Mucosa of stomach (tissue), 1 donor: ENCODE results near the gene ZGRF1.
"Not testable (repeated sequence)": the region's sequence is repeated elsewhere in the genome, so short reads cannot be mapped to it uniquely, and the experiment has no call there.

ENCODE experiments used
- H3K27me3 ChIP-seq: one replicate; pipeline ENCODE4 v1.7.0; 2013; ENCODE audit warnings: mild to moderate bottlenecking, low read length; ENCODE audit not compliant: control insufficient read depth, insufficient read depth
- H3K36me3 ChIP-seq: one replicate; pipeline ENCODE4 v1.7.0; 2013; ENCODE audit warnings: low read length; ENCODE audit not compliant: control insufficient read depth, insufficient read depth
- H3K4me1 ChIP-seq: one replicate; pipeline ENCODE4 v1.7.0; 2013; ENCODE audit warnings: mild to moderate bottlenecking, low read length; ENCODE audit not compliant: control insufficient read depth, insufficient read depth
- H3K4me3 ChIP-seq: one replicate; pipeline ENCODE4 v1.7.0; 2013; ENCODE audit warnings: low read length
- H3K9ac ChIP-seq: one replicate; pipeline ENCODE4 v1.7.0; 2013; ENCODE audit warnings: mild to moderate bottlenecking, low read length, moderate library complexity
- H3K9me3 ChIP-seq: one replicate; pipeline ENCODE4 v1.7.0; 2013; ENCODE audit warnings: mild to moderate bottlenecking, low read length, moderate library complexity; ENCODE audit not compliant: control insufficient read depth
- donor health status: Pancreatic carcinoma.

Gene ZGRF1

GRCh38 chr4:112504807-112505206 lies 131.9 kb downstream of the ZGRF1 start:
- H3K27me3 ChIP-seq: peaks cover 46% of the 10 kb centered on the region
- H3K4me3 ChIP-seq: no peak overlapping the region
- no peaks in the 10 kb centered on the region for H3K36me3 ChIP-seq
- H3K4me1 ChIP-seq: peaks cover 4% of the 10 kb centered on the region
- no peaks in the 10 kb centered on the region for H3K9me3 ChIP-seq
- H3K9ac ChIP-seq: no peak overlapping the region

DNA sequence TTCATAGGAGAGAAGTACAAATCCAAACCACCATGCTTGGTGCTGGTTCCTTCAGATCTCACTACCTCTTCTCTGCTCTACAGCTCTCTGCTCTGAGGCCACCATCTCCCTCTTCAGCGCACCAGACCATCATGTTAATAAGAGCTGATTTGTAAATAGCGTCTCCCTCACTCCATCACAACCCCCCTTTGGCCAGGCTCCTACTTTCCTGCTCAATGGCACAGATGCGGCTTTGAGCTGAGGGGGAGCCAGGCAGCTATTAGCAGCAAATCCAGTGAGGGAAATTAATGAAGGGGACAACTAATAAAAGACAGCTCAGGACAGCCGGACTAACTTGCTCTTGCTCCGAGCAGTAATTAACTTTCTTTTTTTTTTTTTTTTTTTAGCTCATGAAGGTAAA lies 133.8 kb downstream of the ZGRF1 start:
- Histone ChIP-seq H3K4me1 (no peaks in the 10 kb centered on the region), H3K9ac (no peak overlapping the region), H3K9me3 (no peaks in the 10 kb centered on the region), H3K27me3 (peaks cover 27% of the 10 kb centered on the region), H3K4me3 (no peak overlapping the region), H3K36me3 (no peaks in the 10 kb centered on the region)

DNA sequence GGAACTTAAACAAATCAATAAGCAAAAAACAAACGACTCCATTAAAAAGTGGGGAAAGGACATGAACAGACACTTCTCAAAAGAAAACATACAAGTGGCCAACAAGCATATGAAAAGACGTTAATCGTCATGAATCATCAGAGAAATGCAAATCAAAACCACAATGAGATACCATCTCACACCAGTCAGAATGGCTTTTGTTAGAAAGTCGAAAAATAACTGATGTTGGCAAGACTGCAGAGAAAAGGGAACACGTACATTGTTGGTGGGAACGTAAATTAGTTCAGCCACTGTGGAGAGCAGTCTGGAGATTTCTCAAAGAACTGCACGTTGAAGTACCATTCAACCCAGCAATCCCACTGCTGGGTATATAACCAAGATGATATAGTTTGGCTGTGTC lies 144.4 kb downstream of the ZGRF1 start:
- H3K36me3 ChIP-seq: no peaks in the 10 kb centered on the region
- no peak overlapping the region for H3K9ac ChIP-seq
- H3K9me3 ChIP-seq: no peaks in the 10 kb centered on the region
- H3K4me3 ChIP-seq: no peak overlapping the region
- H3K27me3 ChIP-seq: no peaks in the 10 kb centered on the region
- no peaks in the 10 kb centered on the region for H3K4me1 ChIP-seq

GRCh38 chr4:112490808-112491207 lies 145.9 kb downstream of the ZGRF1 start:
- not testable (repeated sequence) for H3K36me3 ChIP-seq, H3K9me3 ChIP-seq, H3K4me3 ChIP-seq, H3K27me3 ChIP-seq, H3K4me1 ChIP-seq, H3K9ac ChIP-seq
